HAP-1 (cell line): ENCODE results near the gene GBP4.

Experiments
- DNase-seq, 2 experiments: peaks; one replicate each; pipeline ENCODE4 v3.0.0-alpha.2; 2016 to 2020; ENCODE audit warnings: low spot score in 2 of 2
- H3K27me3 ChIP-seq: fragments of 250-450 bp; sonication (Bioruptor Pico); 2 replicates; pipeline ENCODE4 v1.5.1; 2020; ENCODE audit warnings: low read depth, mild to moderate bottlenecking, moderate library complexity
- H3K36me3 ChIP-seq: fragments of 250-450 bp; sonication (Bioruptor Pico); replicated peaks from 2 replicates; pipeline ENCODE4 v1.5.1; 2020; ENCODE audit warnings: mild to moderate bottlenecking
- H3K4me1 ChIP-seq: fragments of 250-450 bp; sonication (Bioruptor Pico); 2 replicates; pipeline ENCODE4 v1.5.1; 2020; ENCODE audit warnings: mild to moderate bottlenecking
- H3K4me3 ChIP-seq: fragments of 250-450 bp; sonication (Bioruptor Pico); 2 replicates; pipeline ENCODE4 v1.5.1; 2020; ENCODE audit warnings: mild to moderate bottlenecking, moderate library complexity
- H3K9me3 ChIP-seq: fragments of 250-450 bp; sonication (Bioruptor Pico); 2 replicates; pipeline ENCODE4 v1.5.1; 2020; ENCODE audit warnings: mild to moderate bottlenecking, moderate library complexity
- in situ Hi-C: fragments of 300-500 bp; cut with MboI; formaldehyde crosslinking; loops from 3 replicates; pipeline ENCODE4 v1.14.3; 2020; ENCODE audit warnings: low sequenced_read_pairs, inconsistent platforms, mixed read lengths

The GBP4 gene

GRCh38 chr1:89191314-89191713, 7.4 kb downstream of the GBP4 start:
- DNase-seq: no peak
- no peak overlapping the region for H3K4me3 ChIP-seq
- no peaks in the 10 kb centered on the region for H3K27me3 ChIP-seq
- H3K4me1 ChIP-seq: no peaks in the 10 kb centered on the region
- no peaks in the 10 kb centered on the region for H3K9me3 ChIP-seq
- in situ Hi-C loops: no loop called here
- no peaks in the 10 kb centered on the region for H3K36me3 ChIP-seq

- H3K27me3 ChIP-seq: no peaks in the 10 kb centered on the region
- DNase-seq: no peak
- no peaks in the 10 kb centered on the region for H3K9me3 ChIP-seq
- no peak overlapping the region for H3K4me3 ChIP-seq
- no peaks in the 10 kb centered on the region for H3K4me1 ChIP-seq
- no peaks in the 10 kb centered on the region for H3K36me3 ChIP-seq
- in situ Hi-C loops: no loop called here
Observed at GRCh38 chr1:89190017-89190416, 8.7 kb downstream of the GBP4 start.

DNA sequence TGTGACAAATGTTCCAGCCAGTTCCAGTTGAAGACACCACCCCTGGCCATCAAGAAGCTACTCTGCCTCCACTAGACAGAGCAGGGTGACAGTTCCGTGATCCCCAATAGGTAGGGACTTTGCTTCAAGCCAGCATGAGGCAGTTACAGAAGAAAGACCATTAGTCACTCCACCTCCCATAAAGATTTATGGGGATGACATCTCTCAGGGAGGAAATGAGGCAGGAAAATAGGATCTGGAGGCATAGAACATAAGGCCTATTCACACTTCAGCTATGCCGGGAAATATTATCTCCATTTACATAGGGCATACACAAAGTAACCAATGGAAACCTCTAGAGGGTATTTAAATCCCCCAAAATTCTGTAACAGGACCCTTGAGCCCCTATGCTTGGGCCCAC, 19.4 kb downstream of the GBP4 start:
- in situ Hi-C loops: no loop called here
- 0 out of 2 replicates have a peak, but pooled peaks cover 4% of the 10 kb centered on the region for H3K27me3 ChIP-seq
- no peak overlapping the region for H3K4me3 ChIP-seq
- no peaks in the 10 kb centered on the region for H3K36me3 ChIP-seq
- no peaks in the 10 kb centered on the region for H3K4me1 ChIP-seq
- no peaks in the 10 kb centered on the region for H3K9me3 ChIP-seq
- DNase-seq: no peak

- Histone ChIP-seq H3K27me3 (0 out of 2 replicates have a peak, but pooled peaks cover 4% of the 10 kb centered on the region), H3K4me3 (no peak overlapping the region), H3K4me1 (no peaks in the 10 kb centered on the region), H3K9me3 (no peaks in the 10 kb centered on the region), H3K36me3 (no peaks in the 10 kb centered on the region)
- in situ Hi-C loops: no loop called here
- DNase-seq: no peak
Observed at GRCh38 chr1:89176971-89177370, 21.8 kb downstream of the GBP4 start.

DNA sequence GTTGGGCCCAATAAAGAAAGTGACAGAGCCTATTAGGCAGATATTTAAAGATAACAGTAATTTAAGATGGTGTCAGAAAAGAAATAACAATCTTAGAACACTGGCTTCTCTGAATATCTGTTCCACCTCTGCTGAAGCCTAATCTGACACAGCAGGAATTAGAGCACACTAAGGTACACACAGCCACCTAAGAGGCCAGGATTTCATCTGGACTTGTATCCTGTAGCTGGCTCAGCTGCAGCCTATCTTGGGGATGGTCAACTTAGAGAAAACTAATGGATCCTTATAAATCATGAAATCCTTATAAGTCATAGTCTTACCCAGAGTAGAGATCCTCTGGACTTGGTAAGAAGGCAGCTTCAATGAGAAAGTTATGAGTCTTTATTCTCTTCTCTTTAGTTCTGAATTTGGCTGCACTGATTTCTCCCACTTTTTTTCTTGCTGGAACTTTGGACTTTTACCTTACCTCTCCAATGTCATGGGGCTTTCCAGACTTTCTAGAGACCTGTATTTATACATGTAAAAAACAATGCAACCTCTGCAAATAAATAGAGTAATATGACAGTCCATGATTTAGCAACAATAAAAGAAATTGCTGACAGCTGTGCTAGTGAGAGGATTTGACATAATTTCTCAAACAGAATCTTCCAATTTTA, 23.0 kb downstream of the GBP4 start, which contains the start of gene GBP7:
TSS of gene GBP7 (minus strand) at position 403 of the 656 bp plus-strand sequence. CDS start 4,068 bp downstream, outside the sequence.
- Histone ChIP-seq H3K4me1 (no peaks in the 10 kb centered on the region), H3K4me3 (no peak within 1 kb of the TSS), H3K9me3 (no peaks in the 10 kb centered on the region), H3K36me3 (no peaks in the 10 kb centered on the region), H3K27me3 (0 out of 2 replicates have a peak, but pooled peaks cover 4% of the 10 kb centered on the region)
- in situ Hi-C loops: no loop called here
- no peak for DNase-seq

GRCh38 chr1:89174491-89174890, 24.3 kb downstream of the GBP4 start:
- Histone ChIP-seq H3K36me3 (no peaks in the 10 kb centered on the region), H3K27me3 (0 out of 2 replicates have a peak, but pooled peaks cover 4% of the 10 kb centered on the region), H3K4me1 (no peaks in the 10 kb centered on the region), H3K9me3 (no peaks in the 10 kb centered on the region), H3K4me3 (no peak overlapping the region)
- DNase-seq: no peak
- in situ Hi-C loops: no loop called here

GRCh38 chr1:89172468-89173143, 26.1 kb downstream of the GBP4 start:
- Histone ChIP-seq H3K36me3 (no peaks in the 10 kb centered on the region), H3K4me1 (no peaks in the 10 kb centered on the region), H3K27me3 (0 out of 2 replicates have a peak, but pooled peaks cover 2% of the 10 kb centered on the region), H3K9me3 (no peaks in the 10 kb centered on the region), H3K4me3 (no peak overlapping the region)
- no peak for DNase-seq
- in situ Hi-C loops: no loop called here

- H3K36me3 ChIP-seq: no peaks in the 10 kb centered on the region
- no peaks in the 10 kb centered on the region for H3K4me1 ChIP-seq
- in situ Hi-C loops: no loop called here
- H3K27me3 ChIP-seq: no peaks in the 10 kb centered on the region
- DNase-seq: no peak
- no peak overlapping the region for H3K4me3 ChIP-seq
- no peaks in the 10 kb centered on the region for H3K9me3 ChIP-seq
Observed at GRCh38 chr1:89171067-89171438, 27.7 kb downstream of the GBP4 start.

DNA sequence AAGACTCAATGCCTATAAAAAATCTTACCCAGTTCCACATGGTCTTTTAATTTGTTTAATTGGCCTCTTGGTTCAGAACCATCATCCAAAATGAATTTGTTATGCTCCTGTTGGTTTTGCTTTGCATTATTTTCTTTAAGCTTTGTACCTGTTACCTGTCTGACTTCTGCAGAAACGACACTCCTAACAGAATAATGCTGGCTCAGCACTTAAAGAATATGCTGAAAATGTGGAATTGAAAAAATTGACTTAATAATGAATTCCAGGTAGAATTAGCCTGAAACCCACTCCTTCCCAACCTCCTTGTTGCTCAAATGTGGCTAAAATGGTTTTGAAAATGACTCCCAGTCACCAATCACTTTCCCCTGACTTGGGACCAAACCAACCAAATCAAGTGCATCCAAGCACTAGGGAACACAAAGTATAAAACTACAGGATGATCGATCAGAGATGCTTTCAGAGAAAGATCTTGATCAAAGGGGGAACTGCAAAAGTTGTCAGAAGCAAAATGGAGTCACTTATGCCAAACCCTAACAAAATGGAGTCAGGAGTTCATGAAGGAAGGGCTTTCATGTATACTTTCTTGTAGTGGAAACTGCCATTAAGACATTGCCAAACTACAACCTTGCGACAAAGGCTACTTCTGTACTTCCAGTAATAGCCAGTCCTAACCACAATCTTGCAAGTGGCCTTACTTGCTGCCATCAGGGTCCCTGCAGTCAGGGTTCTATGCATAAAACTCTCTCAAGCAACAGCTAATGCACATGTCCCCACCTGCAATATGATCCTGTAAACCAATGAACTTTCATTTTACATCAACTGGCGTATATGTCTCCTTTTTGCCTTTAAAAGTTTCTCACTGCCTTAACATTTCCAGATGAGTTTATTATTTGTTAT, 28.3 kb downstream of the GBP4 start:
- in situ Hi-C loops: no loop called here
- no peaks in the 10 kb centered on the region for H3K9me3 ChIP-seq
- no peak for DNase-seq
- no peaks in the 10 kb centered on the region for H3K36me3 ChIP-seq
- no peak overlapping the region for H3K4me3 ChIP-seq
- no peaks in the 10 kb centered on the region for H3K27me3 ChIP-seq
- no peaks in the 10 kb centered on the region for H3K4me1 ChIP-seq

DNA sequence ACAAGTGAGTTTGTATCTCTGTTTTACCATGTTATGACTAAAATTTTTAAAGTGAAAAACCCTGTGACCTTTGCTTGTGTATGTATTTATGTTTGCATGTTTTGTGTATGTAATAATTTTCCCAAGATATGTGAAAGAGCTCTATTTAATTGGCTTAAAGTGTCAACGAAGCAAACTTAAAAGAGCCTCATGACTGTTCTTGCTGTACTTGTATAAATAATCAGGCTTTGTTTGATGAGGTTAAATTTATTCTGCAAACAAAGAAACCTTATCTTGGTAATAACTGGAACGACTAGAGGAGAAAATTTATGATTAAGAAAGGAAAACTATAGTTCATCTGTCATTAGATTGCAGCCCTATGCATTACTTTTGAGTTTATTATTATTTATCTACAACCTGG, 29.6 kb downstream of the GBP4 start:
- Histone ChIP-seq H3K9me3 (no peaks in the 10 kb centered on the region), H3K36me3 (no peaks in the 10 kb centered on the region), H3K27me3 (no peaks in the 10 kb centered on the region), H3K4me1 (no peaks in the 10 kb centered on the region), H3K4me3 (no peak overlapping the region)
- no peak for DNase-seq
- in situ Hi-C loops: no loop called here

GRCh38 chr1:89167590-89168230, 31.0 kb downstream of the GBP4 start:
- in situ Hi-C loops: no loop called here
- Histone ChIP-seq H3K36me3 (no peaks in the 10 kb centered on the region), H3K4me3 (no peak overlapping the region), H3K4me1 (no peaks in the 10 kb centered on the region), H3K9me3 (no peaks in the 10 kb centered on the region), H3K27me3 (no peaks in the 10 kb centered on the region)
- DNase-seq: no peak

DNA sequence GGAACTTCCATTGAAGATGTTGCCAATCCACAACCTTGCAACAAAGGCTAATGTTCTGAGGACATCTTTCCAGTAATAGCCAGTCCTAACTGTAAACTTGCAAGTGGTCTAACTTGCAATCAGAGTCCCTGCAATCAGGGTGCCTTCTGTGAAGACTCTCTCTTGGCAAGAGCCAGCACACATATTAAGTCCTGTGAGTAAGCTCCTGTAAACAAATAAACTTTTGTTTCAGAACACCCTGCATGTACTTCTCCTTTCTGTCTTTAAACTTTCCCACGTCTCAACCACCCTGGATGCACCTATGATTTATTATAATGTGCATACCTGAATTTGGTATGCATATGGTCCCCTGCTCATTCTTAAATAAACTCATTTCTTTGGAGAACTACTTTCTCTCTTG, 32.0 kb downstream of the GBP4 start:
- Histone ChIP-seq H3K9me3 (no peaks in the 10 kb centered on the region), H3K4me3 (no peak overlapping the region), H3K36me3 (no peaks in the 10 kb centered on the region), H3K4me1 (no peaks in the 10 kb centered on the region), H3K27me3 (no peaks in the 10 kb centered on the region)
- in situ Hi-C loops: no loop called here
- DNase-seq: no peak

DNA sequence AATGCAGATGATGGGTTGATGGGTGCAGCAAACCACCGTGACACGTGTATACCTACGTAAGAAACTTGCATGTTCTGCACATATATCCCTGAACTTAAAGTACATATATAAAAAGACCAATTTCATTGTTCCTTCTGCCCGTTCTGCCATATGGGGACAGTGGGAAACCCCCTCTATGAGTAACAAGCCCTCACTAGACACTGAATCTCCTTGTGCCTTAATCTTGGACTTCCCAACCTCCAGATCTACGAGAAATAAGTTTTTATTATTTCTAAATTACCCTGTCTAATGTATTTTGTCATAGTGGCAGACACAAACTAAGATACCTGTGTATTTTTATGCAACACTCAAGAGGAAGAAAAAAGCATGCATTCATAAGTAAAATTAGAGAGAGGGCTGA, 32.9 kb downstream of the GBP4 start:
- Histone ChIP-seq H3K4me1 (no peaks in the 10 kb centered on the region), H3K4me3 (no peak overlapping the region), H3K27me3 (no peaks in the 10 kb centered on the region), H3K36me3 (no peaks in the 10 kb centered on the region), H3K9me3 (no peaks in the 10 kb centered on the region)
- DNase-seq: no peak
- in situ Hi-C loops: no loop called here
